HepG2 (cell line): Measurements from ENCODE around the gene KRTAP10-4. TPM values are rescaled to one million over a fixed set of nuclear protein-coding genes. Genes with fewer than 3 reads are reported as not detected.
A peak's percentile ranks its signal among the peaks of the same experiment; 100 is the strongest.
"Not testable (repeated sequence)": the region's sequence is repeated elsewhere in the genome, so short reads cannot be mapped to it uniquely, and the experiment has no call there.

Source experiments
- ATAC-seq: fragments of 200-7000 bp; cut with Tn5 transposase; 3 replicates; pipeline ENCODE4 v1.9.1; 2020; ENCODE audit warnings: mild to moderate bottlenecking, moderate library complexity
- Bru-seq: library from RNA; stranded (reverse); fragments of 400-500 nt; gene quantifications from one replicate; lab custom pipeline; 2021; lab: Mats Ljungman, UMichigan
- BruChase-seq, 2 experiments: library from RNA; stranded (reverse); fragments of 400-500 nt; gene quantifications; one replicate each; lab custom pipeline; 2021; lab: Mats Ljungman, UMichigan
- BruUV-seq: library from RNA; stranded (reverse); fragments of 400-500 nt; replicated peaks from 2 replicates; lab custom pipeline; 2021; lab: Mats Ljungman, UMichigan
- CTCF ChIA-PET: fragments of 300-600 bp; formaldehyde crosslinking; extraction: SDS; loops from one replicate; lab custom pipeline; 2021; ENCODE audit warnings: low total read pairs, inconsistent platforms, low intra/inter-chr PET ratio; lab: Yijun Ruan, JAX
- POLR2A ChIA-PET: fragments of 350-600 bp; sonication (Branson Sonifier 250); formaldehyde crosslinking; loops from one replicate; lab custom pipeline; 2020; ENCODE audit warnings: antibody characterized with exemption, inconsistent platforms; lab: Yijun Ruan, JAX
- DNase-seq: peaks from one replicate; pipeline ENCODE4 v3.0.0-alpha.2; 2015; ENCODE audit warnings: low spot score
- FAIRE-seq: peaks from 3 replicates; lab custom pipeline; 2011; peaks lifted over from hg19 to GRCh38; lab: Jason Lieb, UNC
- H2AFZ ChIP-seq: one replicate; pipeline ENCODE4 v1.6.1; 2011; ENCODE audit warnings: low read length, inconsistent platforms
- H3K27ac ChIP-seq: fragments of 300-600 bp; 3 replicates; pipeline ENCODE4 v1.8.0; 2011; ENCODE audit warnings: mixed run types, mild to moderate bottlenecking, mixed read lengths, low read length, inconsistent platforms; ENCODE audit not compliant: insufficient read depth; ENCODE audit errors: extremely low read length
- H3K27me3 ChIP-seq, 2 experiments: fragments of 200-600 bp in 1 of 2; 2 replicates in 1 of 2; 3 replicates in 1 of 2; pipeline versions ENCODE4 v1.6.0 to v1.8.0; 2011; ENCODE audit warnings: low read length in 2 of 2, mild to moderate bottlenecking in 2 of 2, moderate library complexity in 2 of 2, inconsistent platforms in 1 of 2; ENCODE audit not compliant: insufficient read depth in 2 of 2, control insufficient read depth in 1 of 2
- H3K36me3 ChIP-seq, 2 experiments: fragments of 200-600 bp in 1 of 2; replicated peaks in 1 of 2; 2 replicates in 1 of 2; 3 replicates in 1 of 2; pipeline versions ENCODE4 v1.5.1 to v1.8.0; 2011; ENCODE audit warnings: low read length in 2 of 2, inconsistent platforms in 1 of 2; ENCODE audit not compliant: insufficient read depth in 2 of 2, control insufficient read depth in 1 of 2
- H3K4me1 ChIP-seq: 2 replicates; pipeline ENCODE4 v1.5.1; 2012; ENCODE audit warnings: low read length, inconsistent platforms; ENCODE audit not compliant: insufficient read depth
- H3K4me2 ChIP-seq: 2 replicates; pipeline ENCODE4 v1.6.0; 2011; ENCODE audit warnings: low read depth, low read length, inconsistent platforms
- H3K4me3 ChIP-seq, 3 experiments: fragments of 200-600 bp in 1 of 3; sonication (generic), shearing (Covaris generic) in 1 of 3; replicated peaks in 1 of 3; 2 replicates each; pipeline ENCODE4 v1.5.1; 2011 to 2016; ENCODE audit warnings: low read length in 3 of 3, inconsistent platforms in 2 of 3, low read depth in 2 of 3, mild to moderate bottlenecking in 2 of 3, control low read depth in 1 of 3, mixed read lengths in 1 of 3; ENCODE audit not compliant: insufficient read depth in 1 of 3
- H3K79me2 ChIP-seq: one replicate; pipeline ENCODE4 v1.6.1; 2011; ENCODE audit warnings: low read length, inconsistent platforms; ENCODE audit not compliant: insufficient read depth
- H3K9ac ChIP-seq: 2 replicates; pipeline ENCODE4 v1.6.0; 2011; ENCODE audit warnings: mild to moderate bottlenecking, low read depth, low read length, inconsistent platforms; ENCODE audit not compliant: insufficient read depth
- H3K9me3 ChIP-seq: 2 replicates; pipeline ENCODE4 v1.5.1; 2012; ENCODE audit warnings: mild to moderate bottlenecking, low read length
- H4K20me1 ChIP-seq: 2 replicates; pipeline ENCODE4 v1.6.0; 2011; ENCODE audit warnings: inconsistent platforms, mild to moderate bottlenecking, low read length, moderate library complexity; ENCODE audit not compliant: insufficient read depth
- WGBS: methylation state at CpG from one replicate; pipeline ENCODE4 v1.1.6; 2017; ENCODE audit warnings: low lambda C conversion rate; 5-methylcytosine and 5-hydroxymethylcytosine counted together
- in situ Hi-C: cut with HindIII; loops from 2 replicates; pipeline ENCODE4 v1.10.0; 2017; ENCODE audit warnings: low pct_unique_long_range_greater_than_20kb; ENCODE audit not compliant: extremely low pct_ligation_motif_present
- intact Hi-C: fragments of 100-400 bp; cut with micrococcal nuclease; formaldehyde crosslinking; loops from one replicate; pipeline ENCODE4 v1.10.0; 2022; ENCODE audit not compliant: unreplicated experiment
- long read RNA-seq, 2 experiments: library from RNA in 1 of 2; library from polyadenylated mRNA in 1 of 2; stranded (forward) in 1 of 2; unstranded in 1 of 2; transcript quantifications; one replicate each; pipeline ENCODE4 v2.0.0, GENCODE V29; 2019 to 2022
- polyA minus RNA-seq, 3 experiments: library from RNA; depleted of rRNA, polyadenylated mRNA; stranded (reverse); fragments of >200 nt; gene quantifications; 2 replicates each; pipeline ENCODE4 v1.2.3, GENCODE V29; 2011; ENCODE audit warnings: low replicate concordance in 1 of 3
- polyA plus RNA-seq, 8 experiments: library from polyadenylated mRNA; depleted of rRNA in 3 of 8; stranded (reverse) in 7 of 8; unstranded in 1 of 8; fragments of >200 nt; fragmentation: Illumina TruSeq in 4 of 8; extraction: Trizol in 4 of 8; gene quantifications; 2 replicates each; pipeline versions ENCODE4 v1.2.1 to v1.2.3, GENCODE V29; 2011 to 2016; ENCODE audit warnings: low read depth in 4 of 8, missing spikeins in 1 of 8, mixed read lengths in 1 of 8; ENCODE audit not compliant: insufficient read depth in 1 of 8
- total RNA-seq, 5 experiments: library from RNA; depleted of rRNA; stranded (reverse); fragments of >200 nt; fragmentation: Illumina TruSeq; extraction: Trizol; gene quantifications; 2 replicates each; pipeline ENCODE4 v1.2.3, GENCODE V29; 2016; ENCODE audit warnings: low read depth in 1 of 5

Gene KRTAP10-4, protein sequence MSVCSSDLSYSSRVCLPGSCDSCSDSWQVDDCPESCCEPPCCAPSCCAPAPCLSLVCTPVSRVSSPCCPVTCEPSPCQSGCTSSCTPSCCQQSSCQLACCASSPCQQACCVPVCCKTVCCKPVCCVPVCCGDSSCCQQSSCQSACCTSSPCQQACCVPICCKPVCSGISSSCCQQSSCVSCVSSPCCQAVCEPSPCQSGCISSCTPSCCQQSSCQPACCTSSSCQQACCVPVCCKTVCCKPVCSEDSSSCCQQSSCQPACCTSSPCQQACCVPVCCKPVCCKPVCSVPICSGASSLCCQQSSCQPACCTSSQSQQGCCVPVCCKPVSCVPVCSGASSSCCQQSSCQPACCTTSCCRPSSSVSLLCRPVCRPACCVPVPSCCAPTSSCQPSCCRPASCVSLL
- total RNA-seq (2016; rRNA removed; fragmentation: Illumina TruSeq; extraction: Trizol) = not detected in 2 replicates
- total RNA-seq (2016; cell fraction: cytosol; rRNA removed; fragmentation: Illumina TruSeq; extraction: Trizol; ENCODE audit: low read depth) = not detected in 2 replicates
- not detected in 2 replicates for total RNA-seq (2016; cell fraction: insoluble cytoplasmic fraction; rRNA removed; fragmentation: Illumina TruSeq; extraction: Trizol)
- total RNA-seq (2016; cell fraction: membrane; rRNA removed; fragmentation: Illumina TruSeq; extraction: Trizol) = not detected in 2 replicates
- total RNA-seq (2016; cell fraction: nucleus; rRNA removed; fragmentation: Illumina TruSeq; extraction: Trizol) = not detected in 2 replicates
- not detected in 2 replicates for polyA plus RNA-seq (2011; rRNA removed)
- not detected in 2 replicates for polyA plus RNA-seq (2011; cell fraction: cytosol; rRNA removed)
- not detected in 2 replicates for polyA plus RNA-seq (2011; cell fraction: nucleus; rRNA removed)
- polyA plus RNA-seq (2012) = 0.12 TPM in 1 of 2 replicates, not detected in the other
- not detected in 2 replicates for polyA plus RNA-seq (2016; cell fraction: cytosol; fragmentation: Illumina TruSeq; extraction: Trizol; ENCODE audit: low read depth)
- polyA plus RNA-seq (2016; cell fraction: insoluble cytoplasmic fraction; fragmentation: Illumina TruSeq; extraction: Trizol; ENCODE audit: low read depth) = not detected in 2 replicates
- polyA plus RNA-seq (2016; cell fraction: membrane; fragmentation: Illumina TruSeq; extraction: Trizol; ENCODE audit: low read depth) = not detected in 2 replicates
- polyA plus RNA-seq (2016; cell fraction: nucleus; fragmentation: Illumina TruSeq; extraction: Trizol; ENCODE audit: insufficient read depth, low read depth) = not detected in 2 replicates
- not detected in 2 replicates for polyA minus RNA-seq (2011; rRNA and poly(A)+ RNA removed; ENCODE audit: low replicate concordance)
- not detected in 2 replicates for polyA minus RNA-seq (2011; cell fraction: cytosol; rRNA and poly(A)+ RNA removed)
- not detected in 2 replicates for polyA minus RNA-seq (2011; cell fraction: nucleus; rRNA and poly(A)+ RNA removed)
- not detected for Bru-seq, nascent RNA
- percentile 4 among the genes with signal in this experiment for BruChase-seq, experiment 1, labeled RNA remaining after a 6-hour chase
- BruChase-seq, experiment 2, labeled RNA remaining after a 2-hour chase = not detected
- long read RNA-seq, experiment 1 = 0 reads
- long read RNA-seq, experiment 2 = 0 reads

DNA sequence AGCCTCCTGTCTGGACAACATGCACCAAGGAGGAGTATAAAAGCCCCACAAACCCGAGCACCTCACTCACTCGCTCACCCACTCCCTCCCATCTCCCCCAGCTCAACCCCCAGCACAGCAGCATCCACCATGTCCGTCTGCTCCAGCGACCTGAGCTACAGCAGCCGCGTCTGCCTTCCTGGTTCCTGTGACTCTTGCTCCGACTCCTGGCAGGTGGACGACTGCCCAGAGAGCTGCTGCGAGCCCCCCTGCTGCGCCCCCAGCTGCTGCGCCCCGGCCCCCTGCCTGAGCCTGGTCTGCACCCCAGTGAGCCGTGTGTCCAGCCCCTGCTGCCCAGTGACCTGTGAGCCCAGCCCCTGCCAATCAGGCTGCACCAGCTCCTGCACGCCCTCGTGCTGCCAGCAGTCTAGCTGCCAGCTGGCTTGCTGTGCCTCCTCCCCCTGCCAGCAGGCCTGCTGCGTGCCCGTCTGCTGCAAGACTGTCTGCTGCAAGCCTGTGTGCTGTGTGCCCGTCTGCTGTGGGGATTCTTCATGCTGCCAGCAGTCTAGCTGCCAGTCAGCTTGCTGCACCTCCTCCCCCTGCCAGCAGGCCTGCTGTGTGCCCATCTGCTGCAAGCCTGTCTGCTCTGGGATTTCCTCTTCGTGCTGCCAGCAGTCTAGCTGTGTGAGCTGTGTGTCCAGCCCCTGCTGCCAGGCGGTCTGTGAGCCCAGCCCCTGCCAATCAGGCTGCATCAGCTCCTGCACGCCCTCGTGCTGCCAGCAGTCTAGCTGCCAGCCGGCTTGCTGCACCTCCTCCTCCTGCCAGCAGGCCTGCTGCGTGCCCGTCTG is at the start of gene KRTAP10-4:
Gene KRTAP10-4, plus strand, starts transcription at position 100 of the 827 bp plus-strand sequence. Its CDS starts 30 bp downstream, at position 130.
- DNase-seq, H2AFZ ChIP-seq, H4K20me1 ChIP-seq, H3K27me3 ChIP-seq, POLR2A ChIA-PET, ATAC-seq, H3K36me3 ChIP-seq, H3K79me2 ChIP-seq, FAIRE-seq, H3K27ac ChIP-seq, BruUV-seq, in situ Hi-C loops, intact Hi-C loops: not testable (repeated sequence)
- H3K4me3 ChIP-seq = peak within 1 kb of the TSS; percentile 9 to 59 (median 21); a peak in 1 of 6 replicates
- peak within 1 kb of the TSS; percentile 25; the same call in 1 of the 2 replicates for H3K9ac ChIP-seq
- peak within 1 kb of the TSS; percentile 75 for H3K4me2 ChIP-seq
- H3K9me3 ChIP-seq = peaks cover 14% of the 10 kb centered on the region
- CTCF ChIA-PET = interaction anchor here (0.7 kb wide), 1 partner anchor 10 kb away, joined by 3 read pairs; no protein-coding TSS in a partner anchor
- WGBS = 74% methylated on average over 6 of the region's 25 CpGs
- H3K4me1 ChIP-seq = peaks cover 32% of the 10 kb centered on the region
